GM19328 (cell line): Measurements from ENCODE around the gene PPIL4.

ENCODE experiments used
- ATAC-seq: cut with Tn5 transposase; IDR thresholded peaks from one replicate; pipeline ENCODE4 v1.9.1; 2021; ENCODE audit warnings: mild to moderate bottlenecking, moderate library complexity; ENCODE audit not compliant: unreplicated experiment

Gene PPIL4

DNA sequence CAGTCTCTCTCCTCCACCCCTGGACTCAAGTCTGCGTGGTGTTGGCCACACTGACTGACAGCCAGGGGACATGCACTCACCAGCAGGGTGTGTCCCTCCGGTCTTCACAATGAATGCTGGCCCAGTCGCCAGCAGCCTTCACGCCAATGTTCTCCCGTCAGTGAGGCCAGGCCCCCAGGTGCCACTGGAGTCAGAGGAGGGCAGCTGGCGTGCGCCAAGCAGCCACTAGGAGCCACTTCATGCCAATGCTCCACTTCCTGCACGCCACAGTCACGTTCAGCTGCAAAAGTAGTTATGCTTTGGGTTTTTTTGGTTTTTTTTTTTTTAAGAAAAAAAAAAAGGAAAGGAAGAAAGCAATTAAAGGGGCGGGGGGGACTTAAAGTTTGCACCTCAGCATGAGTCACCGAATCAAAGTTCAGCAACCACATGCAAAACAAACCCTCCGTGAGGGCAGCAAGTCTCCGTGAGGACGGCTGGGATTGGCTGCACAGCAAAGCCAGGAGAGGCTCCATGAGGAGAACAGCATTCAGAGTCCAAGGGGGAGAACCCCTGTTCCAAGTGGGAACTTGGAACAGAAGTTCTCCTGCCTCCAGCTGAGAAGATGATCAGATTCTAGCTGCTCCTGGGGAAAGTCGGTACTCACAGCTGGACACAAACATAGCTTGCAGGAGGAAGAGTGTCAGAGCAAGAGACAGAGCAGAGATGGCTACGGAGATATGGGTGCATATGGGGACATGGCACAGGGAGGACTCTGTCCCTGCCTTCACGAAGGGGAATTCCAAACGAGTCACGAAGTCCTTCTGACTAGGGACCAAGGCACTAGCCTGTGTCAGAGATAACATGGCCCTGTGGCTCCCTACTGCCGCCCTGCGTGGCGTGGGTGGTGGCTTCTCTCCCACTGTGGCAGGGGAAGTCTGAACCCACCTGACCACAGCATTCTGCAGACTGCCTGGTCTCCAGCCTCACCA, 60.8 kb downstream of the PPIL4 start, which contains the start of gene ZC3H12D:
ZC3H12D (minus strand) TSS at position 282 of the 968 bp plus-strand sequence. CDS start 10,471 bp downstream, outside the sequence.
- ATAC-seq: no peak

DNA sequence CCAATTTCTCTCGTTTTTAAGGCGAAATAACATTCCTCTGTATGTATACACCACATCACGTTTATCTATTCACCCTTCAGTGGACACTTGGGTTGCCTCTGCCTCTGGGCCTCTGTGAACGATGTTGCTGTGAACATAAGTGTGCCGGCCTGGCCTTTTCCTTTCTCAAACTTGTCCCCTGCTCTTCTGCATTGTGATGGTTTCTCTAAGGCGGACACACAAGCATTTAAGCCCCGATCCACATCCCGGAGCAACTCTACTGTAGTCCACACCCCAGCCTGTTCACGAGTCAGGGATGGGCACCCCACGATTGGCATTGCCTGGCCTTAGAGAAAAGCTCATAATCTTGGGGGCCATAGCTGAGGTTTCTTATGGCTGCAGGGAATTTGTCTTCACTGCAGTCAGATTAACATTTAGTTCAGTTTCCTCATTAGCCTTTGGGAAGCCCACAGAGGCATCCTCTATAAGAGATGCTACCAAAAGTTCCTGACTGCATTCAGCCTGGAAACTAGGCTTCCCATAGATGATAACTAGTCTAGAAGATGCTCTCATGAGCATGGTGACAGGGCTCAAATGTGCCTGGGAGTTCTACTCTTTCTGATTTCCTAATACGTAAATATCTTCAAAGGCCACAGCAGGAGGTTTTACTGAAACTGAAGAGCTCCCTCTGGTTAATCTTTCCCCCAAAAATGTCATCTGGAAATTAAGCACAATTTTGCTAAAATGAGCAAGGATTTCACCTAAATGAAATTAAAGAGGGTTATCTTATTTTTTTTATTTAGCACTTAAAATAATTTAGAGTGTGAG, 61.8 kb downstream of the PPIL4 start:
- no peak for ATAC-seq

GRCh38 chr6:149483334-149483725, 62.5 kb downstream of the PPIL4 start:
- no peak for ATAC-seq

GRCh38 chr6:149482545-149483333, 63.1 kb downstream of the PPIL4 start:
- ATAC-seq: no peak

DNA sequence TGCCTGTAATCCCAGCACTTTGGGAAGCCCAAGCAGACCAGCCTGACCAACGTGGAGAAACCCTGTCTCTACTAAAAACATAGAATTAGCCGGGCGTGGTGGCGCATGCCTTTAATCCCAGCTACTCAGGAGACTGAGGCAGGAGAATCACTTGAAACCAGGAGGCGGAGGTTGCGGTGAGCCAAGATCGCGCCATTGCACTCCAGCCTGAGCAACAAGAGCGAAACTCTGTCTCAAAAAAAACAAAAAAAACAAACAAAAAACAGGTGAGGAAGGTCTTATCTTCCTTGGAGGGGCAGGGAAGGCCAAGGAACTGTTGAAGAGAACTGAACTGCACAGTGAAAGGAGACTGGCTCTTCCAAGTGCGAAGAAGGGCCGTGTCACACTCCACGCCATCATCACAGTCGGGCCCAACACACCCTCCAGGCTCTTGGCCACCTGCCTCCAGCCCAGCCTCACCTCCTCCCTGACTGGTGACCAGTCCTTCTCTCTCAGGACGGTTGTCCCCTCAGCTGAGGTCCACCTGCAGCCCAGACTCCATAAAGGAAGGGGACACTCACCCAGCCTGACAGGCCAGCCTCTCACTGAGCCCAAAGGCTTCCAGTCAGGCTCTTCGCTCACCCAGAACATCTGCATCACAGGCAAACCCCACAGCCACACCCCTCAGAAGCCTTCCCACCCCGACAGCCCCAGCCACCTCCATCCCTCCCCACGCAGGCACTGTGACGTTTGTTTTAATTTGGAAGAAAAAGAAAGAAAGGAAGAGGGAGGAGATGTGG, 65.2 kb downstream of the PPIL4 start:
- ATAC-seq: peak; percentile 26

DNA sequence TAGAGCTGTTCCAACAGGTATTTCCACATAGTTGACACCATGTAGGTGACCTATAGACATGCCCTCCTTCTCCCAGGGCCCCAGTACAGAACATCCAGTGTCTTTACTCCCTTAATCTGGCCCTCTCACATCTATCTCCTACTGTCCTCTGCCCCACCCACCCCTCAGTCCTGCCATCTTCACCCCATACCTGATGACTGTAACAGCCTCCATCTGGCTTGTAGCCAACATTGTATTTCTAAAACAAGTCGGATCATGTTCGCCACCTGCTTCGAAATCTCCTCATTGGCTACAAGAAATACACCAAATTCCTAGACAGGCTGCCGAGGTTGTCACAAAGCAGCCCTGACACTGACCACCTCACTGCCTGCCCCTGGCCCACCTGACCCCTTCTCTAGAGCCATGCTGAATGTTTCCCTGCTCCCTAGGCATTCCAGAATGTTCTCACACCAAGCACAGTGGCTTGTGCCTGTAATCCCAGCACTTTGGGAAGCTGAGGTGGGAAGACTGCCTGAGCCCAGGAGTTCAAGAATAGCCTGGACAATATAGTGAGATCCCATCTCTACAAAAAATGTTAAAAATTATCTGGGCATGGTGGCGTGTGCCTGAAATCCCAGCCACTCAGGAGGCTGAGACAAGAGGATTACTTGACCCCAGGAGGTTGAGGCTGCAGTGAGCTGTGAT, 67.1 kb downstream of the PPIL4 start:
- no peak for ATAC-seq

DNA sequence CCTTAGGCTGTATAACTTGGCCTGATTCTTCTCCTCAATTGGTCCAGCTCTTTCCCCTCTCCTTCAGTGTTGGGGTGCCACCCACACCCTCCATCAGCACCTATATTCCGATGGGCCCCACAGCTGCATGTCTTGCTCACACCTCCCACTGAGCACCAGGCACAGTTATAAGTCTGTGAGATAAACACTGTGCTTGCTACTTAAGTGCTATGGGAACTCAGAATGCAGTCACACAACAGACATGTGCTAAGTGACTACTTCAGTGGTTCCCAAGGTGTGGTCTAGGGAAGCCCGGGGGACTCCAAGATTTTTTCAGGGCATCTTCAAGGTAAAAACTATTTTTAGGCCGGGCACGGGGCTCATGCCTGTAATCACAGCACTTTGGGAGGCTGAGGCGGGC, 68.3 kb downstream of the PPIL4 start:
- ATAC-seq: no peak

DNA sequence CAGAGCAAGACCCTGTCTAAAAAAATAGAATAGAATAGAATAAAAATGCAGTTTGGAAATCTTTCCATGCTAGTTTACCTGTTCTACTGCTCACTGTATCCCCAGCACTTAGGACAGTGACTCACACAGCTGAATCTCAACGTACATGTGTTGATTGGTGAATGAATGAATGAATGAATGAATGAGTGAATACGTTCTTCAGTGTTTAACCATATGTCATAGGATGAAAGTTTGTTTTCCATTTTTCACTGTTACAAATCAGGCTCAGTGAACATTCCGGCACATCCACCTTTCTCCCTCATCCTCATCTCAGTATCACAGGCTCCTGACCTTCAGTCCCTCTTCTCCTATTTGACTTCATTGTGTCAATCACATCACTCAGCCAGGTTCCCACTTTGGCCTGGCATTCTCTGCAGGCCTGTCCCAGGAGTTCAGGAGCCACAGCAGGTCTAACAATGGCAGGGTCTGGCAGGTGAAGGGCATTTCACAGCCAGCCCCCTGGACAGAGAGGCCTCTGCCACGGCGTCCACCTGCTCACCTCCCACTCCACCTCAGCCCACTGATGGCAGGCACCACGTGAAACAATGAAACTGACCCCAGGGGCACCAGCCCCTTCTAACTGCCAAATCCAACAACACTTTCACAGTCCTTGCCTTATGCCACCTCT, 68.9 kb downstream of the PPIL4 start:
- ATAC-seq: no peak

DNA sequence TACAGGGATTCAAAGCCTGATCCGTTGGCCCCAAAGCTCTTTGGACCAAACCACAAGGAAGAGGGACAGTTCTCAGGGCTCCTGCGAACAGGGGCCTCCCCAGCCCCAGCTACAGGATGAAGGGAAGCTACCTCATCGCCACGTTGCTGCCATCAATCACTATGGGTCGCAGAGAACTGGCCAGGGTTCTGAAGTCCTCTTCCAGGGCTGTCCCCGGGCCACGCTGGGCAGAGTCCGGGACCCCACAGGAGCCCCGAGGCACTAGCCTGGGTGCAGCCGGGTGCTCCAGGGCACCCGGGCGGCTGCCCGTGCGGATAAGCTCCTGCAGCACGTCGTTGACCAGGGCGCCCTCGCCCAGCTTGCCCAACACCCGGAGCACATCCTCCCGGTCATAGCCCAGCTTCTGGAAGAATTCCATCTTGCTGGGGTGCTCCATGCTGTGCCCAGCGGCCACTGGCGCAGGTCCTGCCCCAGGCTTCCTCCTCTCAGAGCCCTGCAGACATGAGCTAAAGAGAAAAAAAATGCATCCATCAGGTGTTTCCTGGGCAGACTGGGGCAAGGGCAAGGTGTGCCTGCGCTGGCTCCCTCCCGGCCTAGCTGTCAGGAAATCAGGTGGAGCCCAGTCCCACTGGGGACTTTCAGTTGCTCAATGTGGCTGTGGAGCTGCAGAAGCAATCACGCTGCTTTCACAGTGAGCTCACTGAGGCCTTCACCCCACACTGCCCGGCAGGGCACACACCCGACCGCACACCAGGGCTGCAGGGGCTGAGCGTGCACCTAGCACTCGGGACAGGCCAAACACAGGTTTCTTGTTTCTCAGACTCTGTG, 71.5 kb downstream of the PPIL4 start:
- ATAC-seq: no peak

- ATAC-seq: no peak
Measured at GRCh38 chr6:149473080-149474052, 72.5 kb downstream of the PPIL4 start.

- ATAC-seq: no peak
Measured at GRCh38 chr6:149472241-149472640, 73.6 kb downstream of the PPIL4 start.

DNA sequence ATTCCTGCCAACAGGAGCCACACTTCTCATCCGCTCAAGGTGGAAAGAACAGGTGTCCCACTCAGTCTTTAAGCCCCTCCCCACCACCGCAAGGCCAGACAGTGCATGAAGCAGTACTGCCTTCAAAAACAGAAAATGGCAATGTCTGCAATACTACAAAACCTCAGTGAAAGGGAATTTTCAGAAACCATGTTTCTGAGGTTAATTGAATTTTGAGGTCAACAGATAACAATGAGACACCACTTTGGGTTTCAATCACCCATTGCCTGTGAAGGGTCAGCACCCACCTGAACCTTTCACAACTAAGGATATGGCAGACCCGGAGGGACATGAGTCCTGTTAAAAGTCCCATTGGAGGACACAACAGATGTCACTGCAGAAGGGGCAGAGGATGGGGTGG, 74.0 kb downstream of the PPIL4 start:
- ATAC-seq: peak; percentile 40

- no peak for ATAC-seq
Measured at GRCh38 chr6:149470948-149471347, 74.9 kb downstream of the PPIL4 start.

DNA sequence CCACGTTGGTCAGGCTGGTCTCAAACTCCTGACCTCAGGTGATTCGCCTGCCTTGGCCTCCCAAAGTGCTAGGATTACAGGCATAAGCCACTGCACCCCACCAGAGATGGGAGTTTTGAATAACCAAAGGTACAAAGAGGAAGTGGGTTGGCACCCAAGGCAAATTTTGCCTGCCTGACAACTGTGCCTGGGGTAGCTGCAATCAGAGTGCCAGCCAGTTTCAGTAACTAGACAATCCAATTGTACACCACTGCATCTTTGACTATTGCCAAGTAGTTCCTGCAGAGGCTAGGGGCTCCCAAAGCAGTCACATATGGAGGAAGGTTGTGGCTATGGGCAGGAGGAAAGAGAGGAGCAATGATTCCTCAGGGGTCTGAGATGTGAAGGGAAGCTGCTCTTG, 77.7 kb downstream of the PPIL4 start:
- ATAC-seq: no peak

GRCh38 chr6:149467265-149467664, 78.6 kb downstream of the PPIL4 start:
- ATAC-seq: no peak

GRCh38 chr6:149464411-149464810, 81.4 kb downstream of the PPIL4 start:
- ATAC-seq: no peak

GRCh38 chr6:149463781-149464180, 82.1 kb downstream of the PPIL4 start:
- ATAC-seq: no peak
